ENCODE measurements around the gene NOP16. TPM values are rescaled to one million over a fixed set of nuclear protein-coding genes. Genes with fewer than 3 reads are reported as not detected.

Gene NOP16
- total and polyA plus RNA-seq, 2 of the 13 experiments (the other 11 are each of a cell fraction or from before 2014, with no cell fraction given), result 43.3 to 48.4 TPM

- TF ChIP-seq ZNF772 (CRISPR knock-in tag; IDR thresholded peaks at IDR 0.05) (no peak), POGK (CRISPR knock-in tag; conservative IDR thresholded peaks at IDR 0.05) (no peak), BCLAF1 (IDR thresholded peaks at IDR 0.05) (no peak), LCORL (IDR thresholded peaks at IDR 0.05) (no peak), LCORL (CRISPR knock-in tag; IDR thresholded peaks at IDR 0.05) (peak; percentile 43; the same call in 1 of the 2 replicates), ZNF780A (CRISPR knock-in tag; IDR thresholded peaks at IDR 0.05) (no peak), KIAA2018 (CRISPR knock-in tag; IDR thresholded peaks at IDR 0.05; ENCODE audit: borderline replicate concordance) (no peak), HMG20A (CRISPR knock-in tag; IDR thresholded peaks at IDR 0.05; ENCODE audit: borderline replicate concordance) (peak; percentile 20; the same call in 1 of the 2 replicates)
- TF ChIP-seq, protein P1, sequence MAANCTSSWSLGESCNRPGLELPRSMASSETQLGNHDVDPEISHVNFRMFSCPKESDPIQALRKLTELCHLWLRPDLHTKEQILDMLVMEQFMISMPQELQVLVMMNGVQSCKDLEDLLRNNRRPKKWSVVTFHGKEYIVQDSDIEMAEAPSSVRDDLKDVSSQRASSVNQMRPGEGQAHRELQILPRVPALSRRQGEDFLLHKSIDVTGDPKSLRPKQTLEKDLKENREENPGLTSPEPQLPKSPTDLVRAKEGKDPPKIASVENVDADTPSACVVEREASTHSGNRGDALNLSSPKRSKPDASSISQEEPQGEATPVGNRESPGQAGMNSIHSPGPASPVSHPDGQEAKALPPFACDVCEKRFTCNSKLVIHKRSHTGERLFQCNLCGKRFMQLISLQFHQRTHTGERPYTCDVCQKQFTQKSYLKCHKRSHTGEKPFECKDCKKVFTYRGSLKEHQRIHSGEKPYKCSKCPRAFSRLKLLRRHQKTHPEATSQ (CRISPR knock-in tag; IDR thresholded peaks at IDR 0.05; ENCODE audit: borderline replicate concordance), result no peak
- TF ChIP-seq, protein P2, sequence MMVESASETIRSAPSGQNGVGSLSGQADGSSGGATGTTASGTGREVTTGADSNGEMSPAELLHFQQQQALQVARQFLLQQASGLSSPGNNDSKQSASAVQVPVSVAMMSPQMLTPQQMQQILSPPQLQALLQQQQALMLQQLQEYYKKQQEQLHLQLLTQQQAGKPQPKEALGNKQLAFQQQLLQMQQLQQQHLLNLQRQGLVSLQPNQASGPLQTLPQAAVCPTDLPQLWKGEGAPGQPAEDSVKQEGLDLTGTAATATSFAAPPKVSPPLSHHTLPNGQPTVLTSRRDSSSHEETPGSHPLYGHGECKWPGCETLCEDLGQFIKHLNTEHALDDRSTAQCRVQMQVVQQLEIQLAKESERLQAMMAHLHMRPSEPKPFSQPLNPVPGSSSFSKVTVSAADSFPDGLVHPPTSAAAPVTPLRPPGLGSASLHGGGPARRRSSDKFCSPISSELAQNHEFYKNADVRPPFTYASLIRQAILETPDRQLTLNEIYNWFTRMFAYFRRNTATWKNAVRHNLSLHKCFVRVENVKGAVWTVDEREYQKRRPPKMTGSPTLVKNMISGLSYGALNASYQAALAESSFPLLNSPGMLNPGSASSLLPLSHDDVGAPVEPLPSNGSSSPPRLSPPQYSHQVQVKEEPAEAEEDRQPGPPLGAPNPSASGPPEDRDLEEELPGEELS (CRISPR knock-in tag; IDR thresholded peaks at IDR 0.05), result no peak
These were observed 16.5 kb downstream of the NOP16 start (continued) for GRCh38 chr5:176371621-176372539.
